ENCODE results near the gene FERMT2.

DNA sequence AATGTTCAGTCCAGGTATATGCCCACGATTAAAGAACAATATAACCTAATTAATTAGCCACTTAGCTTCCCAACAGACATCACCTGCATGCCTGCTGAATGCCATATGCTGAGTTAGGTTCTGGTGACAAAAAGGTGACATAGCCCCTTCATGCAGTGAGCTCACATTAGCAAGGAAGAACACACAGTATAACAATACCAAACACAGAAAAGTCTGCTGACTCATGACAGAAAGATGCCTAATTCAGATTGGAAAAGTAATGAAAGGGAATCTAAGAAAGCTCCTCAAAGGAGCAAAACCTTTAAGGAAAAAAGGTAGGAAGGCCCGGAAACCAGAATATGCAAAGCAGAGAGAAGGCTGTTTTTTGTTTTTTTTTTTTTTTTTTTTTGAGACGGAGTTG is 59.0 kb downstream of the FERMT2 start:
- TF ChIP-seq CTCF (IDR thresholded peaks at IDR 0.05): no peak
- TF ChIP-seq POLR2AphosphoS5 (IDR thresholded peaks at IDR 0.05): no peak
- no peak for TF ChIP-seq POLR2A (IDR thresholded peaks at IDR 0.05)
